ENCODE measurements around the gene ACOXL.

GRCh38 chr2:110891626-110892025 lies 159.3 kb downstream of the ACOXL start:
- TF ChIP-seq POLR2A (IDR thresholded peaks at IDR 0.05; ENCODE audit: low read depth, low read length) (no peak), TAF1 (IDR thresholded peaks at IDR 0.05; ENCODE audit: low read depth, low read length) (no peak), POLR2AphosphoS5 (IDR thresholded peaks at IDR 0.05; ENCODE audit: low read depth, low read length) (no peak), POU2F2 (IDR thresholded peaks at IDR 0.05; ENCODE audit: low read depth, low read length) (no peak), SPI1 (IDR thresholded peaks at IDR 0.05; ENCODE audit: low read depth, low read length) (no peak)
